Neural cell (in vitro differentiated cells): Measurements from ENCODE around the gene ADAR.

ENCODE experiments used
- EP300 ChIP-seq: fragments of 450-650 bp; conservative IDR thresholded peaks from 2 replicates; pipeline ENCODE4 v1.6.1; 2014; ENCODE audit warnings: antibody characterized with exemption, mild to moderate bottlenecking, moderate library complexity; ENCODE audit not compliant: poor library complexity, severe bottlenecking
- EZH2 ChIP-seq: fragments of 200-600, 300-800 bp; shearing (Covaris generic), sonication (generic); IDR thresholded peaks from 2 replicates; pipeline ENCODE4 v1.6.1; 2014; ENCODE audit warnings: antibody characterized with exemption, low read length, borderline replicate concordance, mild to moderate bottlenecking; ENCODE audit not compliant: insufficient read depth, poor library complexity, severe bottlenecking
- RAD21 ChIP-seq: fragments of 450-650 bp; conservative IDR thresholded peaks from 2 replicates; pipeline ENCODE4 v1.6.1; 2014; ENCODE audit warnings: antibody characterized with exemption, mild to moderate bottlenecking, moderate library complexity
- TAF1 ChIP-seq: IDR thresholded peaks from 2 replicates; pipeline ENCODE4 v1.6.1; 2012; ENCODE audit warnings: low read depth
- TF ChIP-seq, protein P1 (sequence below): fragments of 450-650 bp; IDR thresholded peaks from 2 replicates; pipeline ENCODE4 v1.5.1; 2014; ENCODE audit warnings: antibody characterized with exemption, mild to moderate bottlenecking, moderate library complexity; ENCODE audit not compliant: poor library complexity, severe bottlenecking

- TF ChIP-seq, protein P1, sequence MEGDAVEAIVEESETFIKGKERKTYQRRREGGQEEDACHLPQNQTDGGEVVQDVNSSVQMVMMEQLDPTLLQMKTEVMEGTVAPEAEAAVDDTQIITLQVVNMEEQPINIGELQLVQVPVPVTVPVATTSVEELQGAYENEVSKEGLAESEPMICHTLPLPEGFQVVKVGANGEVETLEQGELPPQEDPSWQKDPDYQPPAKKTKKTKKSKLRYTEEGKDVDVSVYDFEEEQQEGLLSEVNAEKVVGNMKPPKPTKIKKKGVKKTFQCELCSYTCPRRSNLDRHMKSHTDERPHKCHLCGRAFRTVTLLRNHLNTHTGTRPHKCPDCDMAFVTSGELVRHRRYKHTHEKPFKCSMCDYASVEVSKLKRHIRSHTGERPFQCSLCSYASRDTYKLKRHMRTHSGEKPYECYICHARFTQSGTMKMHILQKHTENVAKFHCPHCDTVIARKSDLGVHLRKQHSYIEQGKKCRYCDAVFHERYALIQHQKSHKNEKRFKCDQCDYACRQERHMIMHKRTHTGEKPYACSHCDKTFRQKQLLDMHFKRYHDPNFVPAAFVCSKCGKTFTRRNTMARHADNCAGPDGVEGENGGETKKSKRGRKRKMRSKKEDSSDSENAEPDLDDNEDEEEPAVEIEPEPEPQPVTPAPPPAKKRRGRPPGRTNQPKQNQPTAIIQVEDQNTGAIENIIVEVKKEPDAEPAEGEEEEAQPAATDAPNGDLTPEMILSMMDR: no peak
- TF ChIP-seq EZH2: no peak
- TF ChIP-seq RAD21: no peak
- no peak for TF ChIP-seq EP300
- no peak for TF ChIP-seq TAF1
Measured at GRCh38 chr1:154598871-154599635, 8.9 kb downstream of the ADAR start.
